Measurements from ENCODE around the gene CHST11.

DNA sequence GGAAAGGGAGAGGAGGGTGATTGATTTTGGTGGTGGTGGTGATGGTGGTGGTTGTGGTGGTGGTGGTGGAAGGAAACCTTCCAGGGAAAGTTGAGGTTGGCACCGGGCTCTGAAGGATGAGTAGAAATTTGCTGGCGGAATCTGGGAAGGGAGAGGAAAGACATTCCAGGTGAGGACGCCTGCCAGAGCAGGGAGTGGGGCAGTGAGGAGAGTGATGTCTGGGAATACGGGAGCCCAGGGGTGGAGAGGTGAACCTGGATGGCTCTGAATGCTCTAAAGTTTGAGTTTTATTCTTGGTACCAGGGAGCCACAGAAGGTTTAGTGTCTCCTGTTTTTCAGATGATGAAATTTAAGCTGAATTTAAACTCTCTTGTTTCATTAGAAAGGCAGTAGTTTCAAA, 16.0 kb downstream of the CHST11 start:
- TF ChIP-seq, protein P1, sequence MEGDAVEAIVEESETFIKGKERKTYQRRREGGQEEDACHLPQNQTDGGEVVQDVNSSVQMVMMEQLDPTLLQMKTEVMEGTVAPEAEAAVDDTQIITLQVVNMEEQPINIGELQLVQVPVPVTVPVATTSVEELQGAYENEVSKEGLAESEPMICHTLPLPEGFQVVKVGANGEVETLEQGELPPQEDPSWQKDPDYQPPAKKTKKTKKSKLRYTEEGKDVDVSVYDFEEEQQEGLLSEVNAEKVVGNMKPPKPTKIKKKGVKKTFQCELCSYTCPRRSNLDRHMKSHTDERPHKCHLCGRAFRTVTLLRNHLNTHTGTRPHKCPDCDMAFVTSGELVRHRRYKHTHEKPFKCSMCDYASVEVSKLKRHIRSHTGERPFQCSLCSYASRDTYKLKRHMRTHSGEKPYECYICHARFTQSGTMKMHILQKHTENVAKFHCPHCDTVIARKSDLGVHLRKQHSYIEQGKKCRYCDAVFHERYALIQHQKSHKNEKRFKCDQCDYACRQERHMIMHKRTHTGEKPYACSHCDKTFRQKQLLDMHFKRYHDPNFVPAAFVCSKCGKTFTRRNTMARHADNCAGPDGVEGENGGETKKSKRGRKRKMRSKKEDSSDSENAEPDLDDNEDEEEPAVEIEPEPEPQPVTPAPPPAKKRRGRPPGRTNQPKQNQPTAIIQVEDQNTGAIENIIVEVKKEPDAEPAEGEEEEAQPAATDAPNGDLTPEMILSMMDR (IDR thresholded peaks at IDR 0.05), result no peak
- TF ChIP-seq POLR2A (IDR thresholded peaks at IDR 0.05; ENCODE audit: low read depth) (no peak), EP300 (IDR thresholded peaks at IDR 0.05) (no peak)

Data from esophagus muscularis mucosa (tissue), 4 donors.